Right lobe of liver (tissue), 4 donors: ENCODE data around the gene CEP164.

ENCODE experiments used
- POLR2A ChIP-seq: fragments of 450-650 bp; IDR thresholded peaks from one replicate; pipeline ENCODE4 v1.6.1; 2017; ENCODE audit warnings: antibody characterized with exemption, mild to moderate bottlenecking
- TF ChIP-seq, protein P1 (sequence below), 4 donors: fragments of 200-600 bp in 3 of 4; fragments of 450-650 bp in 1 of 4; IDR thresholded peaks; one replicate each; pipeline versions ENCODE4 v1.5.1 to v1.8.0; 2016 to 2022; ENCODE audit warnings: antibody characterized with exemption in 4 of 4, mild to moderate bottlenecking in 2 of 4
- donor health status: DM: no; HTN: no; CAD: no.
- donor health status: DM: no; HTN: no; CAD: no.
- donor health status: DM: no; HTN: yes; CAD: no.

DNA sequence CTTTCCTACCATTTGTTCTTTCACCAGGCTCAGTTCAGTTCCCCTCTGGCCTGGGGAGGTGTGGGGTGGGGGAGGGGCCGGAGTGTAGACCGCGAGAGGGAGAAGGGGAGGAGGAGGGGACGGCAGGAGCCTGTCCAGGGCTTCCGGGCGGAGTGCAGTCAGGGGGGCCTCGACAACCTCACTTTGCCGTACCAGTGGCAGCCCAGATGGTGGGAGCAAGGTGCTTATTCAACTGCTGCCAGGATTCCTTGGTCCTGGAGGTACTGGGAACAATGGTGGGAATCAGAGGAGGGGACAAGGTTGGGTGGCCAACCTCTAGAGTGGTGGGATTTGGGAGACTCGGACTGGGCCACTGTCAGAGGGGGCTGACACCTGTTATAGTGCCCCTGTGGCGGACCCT, 12.8 kb upstream of the CEP164 start:
- TF ChIP-seq, protein P1, sequence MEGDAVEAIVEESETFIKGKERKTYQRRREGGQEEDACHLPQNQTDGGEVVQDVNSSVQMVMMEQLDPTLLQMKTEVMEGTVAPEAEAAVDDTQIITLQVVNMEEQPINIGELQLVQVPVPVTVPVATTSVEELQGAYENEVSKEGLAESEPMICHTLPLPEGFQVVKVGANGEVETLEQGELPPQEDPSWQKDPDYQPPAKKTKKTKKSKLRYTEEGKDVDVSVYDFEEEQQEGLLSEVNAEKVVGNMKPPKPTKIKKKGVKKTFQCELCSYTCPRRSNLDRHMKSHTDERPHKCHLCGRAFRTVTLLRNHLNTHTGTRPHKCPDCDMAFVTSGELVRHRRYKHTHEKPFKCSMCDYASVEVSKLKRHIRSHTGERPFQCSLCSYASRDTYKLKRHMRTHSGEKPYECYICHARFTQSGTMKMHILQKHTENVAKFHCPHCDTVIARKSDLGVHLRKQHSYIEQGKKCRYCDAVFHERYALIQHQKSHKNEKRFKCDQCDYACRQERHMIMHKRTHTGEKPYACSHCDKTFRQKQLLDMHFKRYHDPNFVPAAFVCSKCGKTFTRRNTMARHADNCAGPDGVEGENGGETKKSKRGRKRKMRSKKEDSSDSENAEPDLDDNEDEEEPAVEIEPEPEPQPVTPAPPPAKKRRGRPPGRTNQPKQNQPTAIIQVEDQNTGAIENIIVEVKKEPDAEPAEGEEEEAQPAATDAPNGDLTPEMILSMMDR (IDR thresholded peaks at IDR 0.05): no peak
- no peak for TF ChIP-seq POLR2A
